CD4-positive, alpha-beta T cell treated with Interleukin-1 beta for 1 hour (primary cell): ENCODE results near the gene ADCY7.

Experiments
- DNase-seq, 2 donors: peaks; one replicate each; pipeline ENCODE4 v3.0.0-alpha.2; 2020 to 2022

Gene ADCY7

DNA sequence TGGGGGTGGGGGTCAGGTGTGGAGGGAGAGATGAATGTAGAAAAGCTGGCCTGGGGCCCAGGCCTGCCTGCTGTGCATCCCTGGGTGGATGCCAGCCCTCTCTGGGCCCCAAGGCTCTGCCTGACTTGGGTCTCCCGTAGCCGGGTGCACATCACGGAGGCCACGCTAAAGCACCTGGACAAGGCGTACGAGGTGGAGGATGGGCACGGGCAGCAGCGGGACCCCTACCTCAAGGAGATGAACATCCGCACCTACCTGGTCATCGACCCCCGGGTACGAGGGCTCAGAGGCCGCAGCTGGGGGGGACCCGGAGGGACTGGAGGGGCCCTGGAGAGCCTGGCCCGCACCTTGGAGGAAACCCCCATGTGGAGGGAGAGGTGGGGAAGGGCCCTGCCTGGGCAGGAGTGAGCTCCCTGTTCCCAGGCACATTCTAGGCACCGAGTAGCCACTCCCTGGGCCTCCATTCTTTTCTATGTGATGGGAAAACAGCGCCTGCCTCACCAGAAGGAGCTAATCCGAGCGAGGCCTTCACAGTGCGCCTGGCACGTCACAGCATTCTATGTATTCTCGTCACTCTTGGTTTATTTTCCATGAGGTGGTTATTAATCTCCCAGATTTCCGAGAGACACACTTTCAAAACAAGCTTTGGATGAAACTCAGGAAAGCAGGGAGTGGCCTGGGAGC lies 34.7 kb downstream of the ADCY7 start:
- no peak for DNase-seq

DNA sequence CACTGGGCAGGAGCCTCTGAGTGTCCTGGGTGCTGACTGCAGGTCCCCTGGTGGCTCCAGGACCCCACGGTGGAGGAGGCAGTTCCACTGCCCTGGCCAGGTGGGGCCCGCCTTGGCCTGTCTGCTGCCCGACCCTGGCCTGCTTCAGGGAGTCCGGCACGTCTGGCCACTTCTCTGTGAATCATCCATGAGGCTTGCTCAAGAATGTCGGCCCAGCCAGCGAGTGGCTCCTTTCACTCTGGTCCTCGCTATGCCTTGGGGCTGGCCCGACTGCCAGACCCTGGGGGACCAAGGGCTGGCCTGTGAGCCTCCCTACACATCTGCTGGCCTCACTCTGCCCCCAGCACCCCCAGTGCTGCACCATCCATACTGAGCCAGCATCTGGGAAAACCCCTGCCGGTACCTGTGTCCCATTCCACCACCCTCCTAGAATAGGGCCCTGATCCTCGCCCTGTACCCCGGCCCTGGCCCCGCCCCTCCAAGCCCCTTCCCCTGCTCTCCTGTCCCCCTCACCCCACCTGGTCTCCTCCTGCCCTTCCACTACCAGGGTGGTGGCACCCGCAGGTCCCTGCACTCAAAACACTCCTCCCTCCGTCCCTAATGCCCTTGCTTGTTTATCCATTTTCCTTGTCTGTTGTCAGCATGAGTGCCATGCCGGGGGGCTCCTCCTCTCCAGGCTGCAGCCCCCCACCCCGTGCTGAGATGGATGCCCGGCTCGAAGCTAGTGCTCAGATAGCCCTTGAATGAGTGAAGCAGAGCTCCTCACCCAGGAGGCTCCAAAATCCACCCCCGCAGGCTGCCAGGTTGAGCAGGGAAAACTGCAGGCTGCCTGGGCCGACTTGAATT lies 35.5 kb downstream of the ADCY7 start:
- no peak for DNase-seq

DNA sequence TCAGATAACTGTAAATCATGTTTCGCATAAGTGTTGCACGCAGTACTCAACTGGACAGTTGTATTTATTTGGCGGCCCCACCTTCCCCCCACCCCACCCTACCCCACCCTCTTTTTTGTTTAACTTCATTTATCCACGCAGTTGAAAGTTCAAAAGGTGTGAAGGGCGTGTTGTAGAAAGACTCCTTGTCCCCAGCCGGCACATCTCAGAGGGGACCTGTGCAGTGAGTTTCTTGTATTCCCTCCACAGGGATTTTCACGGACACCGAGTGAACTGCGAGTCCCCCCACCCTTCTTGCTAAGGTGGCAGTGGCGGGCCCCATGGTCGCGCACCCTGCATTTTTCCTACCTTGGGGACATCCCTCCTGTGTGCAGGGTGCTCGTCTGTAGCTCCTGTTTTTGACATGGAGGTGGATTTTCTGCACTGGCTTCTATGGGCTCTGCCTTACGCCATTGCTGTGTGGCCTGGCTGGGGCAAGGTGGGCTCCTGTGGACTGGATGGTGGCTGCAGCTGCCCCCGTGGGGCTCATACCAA lies 36.2 kb downstream of the ADCY7 start:
- no peak for DNase-seq

DNA sequence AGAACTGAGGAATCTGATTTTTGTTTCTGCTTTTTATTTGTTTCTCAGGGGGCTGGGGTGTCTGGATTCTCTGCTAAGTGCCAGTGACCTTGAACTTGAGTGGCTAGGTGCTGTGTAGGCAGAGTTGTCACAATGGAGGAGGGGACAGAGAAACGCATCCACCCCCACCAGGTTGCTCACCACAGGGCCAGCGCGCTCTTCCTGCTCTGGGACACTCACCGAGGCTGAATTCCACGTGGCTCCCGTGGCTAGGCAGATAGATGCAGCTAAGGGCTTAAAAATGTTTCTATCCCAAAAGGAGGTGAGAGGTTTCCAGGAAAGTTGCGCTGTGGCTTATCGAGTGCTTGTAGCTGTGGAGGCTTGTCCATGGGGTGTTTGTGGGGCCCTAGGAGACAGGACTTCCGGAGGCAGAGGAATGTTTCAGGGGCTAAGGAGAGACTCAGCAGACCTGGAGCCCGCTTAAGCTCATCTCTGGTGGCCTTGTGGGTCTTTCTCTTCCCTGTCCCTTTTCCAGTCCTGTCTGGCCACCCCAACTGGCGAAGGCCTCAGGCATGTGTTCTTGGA lies 36.8 kb downstream of the ADCY7 start:
- no peak for DNase-seq

DNA sequence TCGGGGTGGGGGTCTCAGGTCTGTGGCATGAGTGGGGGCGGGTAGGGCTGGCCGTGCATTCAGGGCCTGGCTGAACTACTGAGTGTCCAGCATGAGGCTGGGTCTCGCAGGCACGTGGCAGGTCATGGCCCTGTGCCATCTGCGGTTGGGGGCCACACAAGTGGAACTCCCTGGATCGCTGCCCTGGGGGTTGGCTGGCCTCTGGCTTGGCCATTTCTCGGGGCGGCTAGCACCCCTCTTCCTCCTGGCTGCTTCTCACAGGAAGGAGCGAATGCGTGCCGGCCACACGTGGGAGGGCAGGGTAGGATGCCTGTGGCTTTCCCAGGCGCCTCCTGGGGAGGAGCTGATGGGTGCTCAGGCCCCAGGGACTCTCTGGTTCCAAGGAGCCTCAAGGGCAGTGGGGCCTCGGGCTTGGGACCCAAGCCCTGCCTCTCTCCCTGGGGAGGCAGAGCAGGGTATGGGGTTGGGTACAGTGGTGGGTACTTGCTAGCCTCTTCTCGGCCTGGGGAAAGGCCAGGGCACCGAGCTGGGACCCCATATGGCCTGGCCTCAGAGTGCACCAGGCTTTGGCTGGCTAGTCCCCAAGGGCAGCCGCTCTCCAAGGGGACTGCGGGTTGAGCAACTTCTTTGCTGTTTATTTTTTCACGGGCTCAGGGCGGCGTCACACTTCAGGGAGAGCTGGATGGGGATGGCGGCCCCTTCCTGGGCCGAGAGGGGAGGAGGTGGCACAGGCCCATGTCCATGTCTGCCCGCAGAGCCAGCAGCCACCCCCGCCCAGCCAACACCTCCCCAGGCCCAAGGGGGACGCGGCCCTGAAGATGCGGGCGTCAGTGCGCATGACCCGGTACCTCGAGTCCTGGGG lies 37.5 kb downstream of the ADCY7 start:
- DNase-seq: no peak

DNA sequence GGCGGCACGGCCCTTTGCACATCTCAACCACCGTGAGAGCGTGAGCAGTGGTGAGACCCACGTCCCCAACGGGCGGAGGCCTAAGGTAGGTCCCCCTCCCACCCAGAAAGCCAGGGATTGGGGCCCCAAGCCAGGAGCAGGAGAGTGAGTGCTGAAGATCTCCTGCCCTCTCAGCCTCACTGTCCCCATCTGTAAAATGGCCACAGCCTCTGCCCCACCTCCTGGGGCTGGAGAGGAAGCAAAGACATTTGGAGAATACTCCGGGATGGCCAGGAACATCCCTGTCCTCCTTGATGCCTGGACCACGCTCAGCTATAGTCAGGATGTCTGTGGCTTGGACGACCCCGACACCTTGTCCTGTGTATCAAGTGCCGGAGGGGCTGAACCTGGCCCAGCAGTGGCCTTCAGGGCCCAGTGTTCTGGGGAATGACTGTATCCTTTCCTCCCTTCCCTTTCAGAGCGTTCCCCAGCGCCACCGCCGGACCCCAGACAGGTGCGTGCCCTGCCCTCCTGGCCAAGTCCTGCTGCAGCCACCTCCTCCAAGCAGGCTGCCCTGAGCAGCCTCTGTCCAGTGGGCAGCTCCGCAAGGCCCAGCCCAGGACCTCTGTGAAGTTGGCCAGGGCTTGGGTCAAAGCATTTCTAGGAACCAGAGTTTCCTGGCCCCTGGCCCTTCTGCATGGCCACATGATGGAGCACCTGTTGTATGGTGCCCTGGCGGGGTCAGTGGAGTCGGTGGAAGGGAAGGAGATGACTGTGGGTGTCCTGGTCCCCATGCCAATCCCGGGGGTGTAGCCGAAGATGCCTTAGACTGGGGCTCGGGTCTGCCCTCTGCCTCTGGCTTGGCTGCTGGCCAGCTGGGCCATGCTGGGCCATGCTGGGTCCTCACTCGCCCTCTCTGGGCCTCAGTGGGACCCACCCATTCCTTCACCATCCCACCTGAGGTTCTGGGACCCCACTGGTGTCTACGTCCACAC lies 38.4 kb downstream of the ADCY7 start:
- no peak for DNase-seq

DNA sequence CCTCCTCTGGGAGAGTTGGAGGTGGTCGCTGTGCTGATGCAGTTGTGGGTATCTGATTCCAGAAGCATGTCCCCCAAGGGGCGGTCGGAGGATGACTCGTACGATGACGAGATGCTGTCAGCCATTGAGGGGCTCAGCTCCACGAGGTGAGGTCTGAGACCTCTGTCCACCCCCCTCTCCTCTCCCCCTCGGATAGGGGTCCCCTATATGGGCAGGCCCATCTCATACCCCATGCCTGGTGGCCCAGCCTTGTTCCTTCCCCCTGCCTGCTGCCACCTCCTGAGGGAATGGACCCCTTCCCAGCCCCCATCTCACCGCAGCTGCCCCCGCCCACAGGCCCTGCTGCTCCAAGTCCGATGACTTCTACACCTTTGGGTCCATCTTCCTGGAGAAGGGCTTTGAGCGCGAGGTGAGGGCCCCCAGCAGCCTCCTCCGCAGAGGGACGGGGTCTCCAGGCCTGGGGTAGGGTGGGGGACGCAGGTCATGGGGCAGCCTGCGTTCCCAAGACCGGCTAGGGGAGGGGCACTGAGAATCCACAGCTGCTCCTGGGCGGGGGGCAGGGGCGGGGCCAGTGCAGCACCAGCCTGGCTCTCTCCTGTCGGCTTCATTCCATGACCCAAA lies 39.2 kb downstream of the ADCY7 start:
- DNase-seq: no peak

DNA sequence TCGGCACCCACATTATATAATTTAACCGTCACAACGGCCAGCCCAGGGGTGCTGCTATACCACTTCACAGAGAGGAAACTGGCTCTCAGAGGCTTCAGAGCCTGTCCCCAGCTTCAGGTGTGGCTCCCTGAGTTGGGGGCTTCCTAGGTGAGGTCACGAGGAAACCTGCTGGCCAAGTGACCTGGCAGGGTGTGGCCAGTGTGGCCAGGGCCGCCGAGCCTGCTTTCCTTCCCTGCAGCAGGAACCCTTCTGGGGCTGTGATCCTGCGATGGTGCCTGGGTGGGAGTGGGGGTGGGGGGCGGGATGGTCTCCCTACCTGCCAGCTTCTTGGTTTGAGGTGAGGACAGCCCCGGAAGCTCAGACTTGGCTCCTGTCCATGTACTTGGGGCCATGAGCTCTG lies 39.9 kb downstream of the ADCY7 start:
- DNase-seq: no peak

DNA sequence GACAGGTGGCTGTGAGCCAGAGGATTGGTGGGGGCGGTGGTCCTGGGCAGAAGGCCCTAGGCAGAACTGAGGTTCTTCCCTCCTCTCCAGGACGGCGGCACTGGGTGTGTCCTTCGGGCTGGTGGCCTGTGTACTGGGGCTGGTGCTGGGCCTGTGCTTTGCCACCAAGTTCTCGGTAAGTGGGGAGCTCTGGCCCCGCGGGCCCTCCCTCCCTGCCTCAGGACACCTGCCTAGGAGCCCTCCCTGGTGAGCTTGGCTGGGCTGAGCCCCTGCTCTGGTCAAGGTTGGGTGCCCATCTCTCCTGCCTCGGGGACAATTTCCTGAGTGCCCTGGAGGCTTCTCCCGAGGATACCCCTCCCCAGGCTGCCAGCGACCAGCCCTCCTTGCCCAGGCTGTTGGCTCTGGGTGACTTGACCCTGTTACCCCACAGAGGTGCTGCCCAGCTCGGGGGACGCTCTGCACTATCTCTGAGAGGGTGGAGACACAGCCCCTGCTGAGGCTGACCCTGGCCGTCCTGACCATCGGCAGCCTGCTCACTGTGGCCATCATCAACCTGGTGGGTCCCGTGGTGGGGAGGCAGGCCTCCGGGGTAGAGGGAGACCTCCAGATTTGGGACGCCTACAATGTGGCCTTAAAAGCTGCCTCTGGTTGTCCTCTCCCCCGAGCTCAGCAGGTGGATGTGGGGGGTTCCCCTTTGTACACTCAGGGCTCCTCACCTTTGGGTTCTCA lies 42.0 kb downstream of the ADCY7 start:
- DNase-seq: no peak

DNA sequence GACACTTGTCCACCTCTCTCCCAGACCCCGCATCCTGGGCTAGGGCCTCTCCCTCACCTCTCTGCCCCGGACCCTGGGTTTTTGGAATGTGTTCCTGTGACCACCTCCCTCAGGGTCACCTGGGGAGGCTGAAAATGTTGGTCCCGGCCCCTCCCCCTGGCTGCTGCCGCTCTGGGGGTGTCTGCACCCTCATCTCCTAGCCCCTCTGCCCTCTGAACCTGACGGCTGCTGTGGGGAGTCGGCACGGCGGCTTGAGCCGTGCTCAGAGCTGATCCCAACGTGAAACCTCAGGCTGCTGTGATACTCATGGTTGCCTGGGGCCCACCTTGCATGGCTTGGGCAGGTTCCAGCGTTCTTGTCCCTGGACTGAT lies 42.8 kb downstream of the ADCY7 start:
- no peak for DNase-seq

DNA sequence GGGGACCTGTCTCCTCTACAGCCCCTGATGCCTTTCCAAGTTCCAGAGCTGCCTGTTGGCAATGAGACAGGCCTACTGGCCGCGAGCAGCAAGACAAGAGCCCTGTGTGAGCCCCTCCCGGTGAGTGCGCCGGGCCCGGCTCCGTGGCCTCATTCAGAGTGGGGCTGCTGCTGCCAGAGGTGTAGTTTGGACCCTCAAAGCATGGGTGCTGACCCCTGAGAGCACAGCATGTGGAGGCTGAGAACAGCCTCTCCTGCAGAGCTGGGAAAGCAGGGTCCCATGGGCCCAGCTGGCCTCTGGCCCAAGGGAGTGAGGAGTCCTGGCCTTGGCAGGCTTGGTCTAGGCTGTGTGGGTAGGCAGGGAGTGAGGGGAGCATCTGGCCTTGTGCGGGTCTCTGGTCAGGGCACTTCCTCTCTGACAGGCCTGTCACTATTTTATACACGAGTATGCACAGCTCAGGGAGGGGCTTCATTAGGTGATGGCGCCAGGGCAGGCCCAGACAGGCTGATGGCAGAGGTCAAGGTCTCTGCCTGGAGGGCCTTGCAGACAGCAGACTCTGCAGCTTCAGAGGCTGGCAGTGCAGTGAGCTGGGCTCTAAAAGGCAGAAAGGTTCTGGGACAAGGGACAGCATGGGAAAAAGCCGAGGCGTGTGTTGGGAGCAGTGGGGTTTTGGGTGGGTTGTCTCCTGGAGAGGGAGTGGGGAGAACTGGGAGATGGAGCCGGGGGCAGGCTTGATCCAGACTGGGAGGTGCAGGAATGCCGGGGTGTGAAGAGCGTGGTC lies 43.4 kb downstream of the ADCY7 start:
- no peak for DNase-seq

DNA sequence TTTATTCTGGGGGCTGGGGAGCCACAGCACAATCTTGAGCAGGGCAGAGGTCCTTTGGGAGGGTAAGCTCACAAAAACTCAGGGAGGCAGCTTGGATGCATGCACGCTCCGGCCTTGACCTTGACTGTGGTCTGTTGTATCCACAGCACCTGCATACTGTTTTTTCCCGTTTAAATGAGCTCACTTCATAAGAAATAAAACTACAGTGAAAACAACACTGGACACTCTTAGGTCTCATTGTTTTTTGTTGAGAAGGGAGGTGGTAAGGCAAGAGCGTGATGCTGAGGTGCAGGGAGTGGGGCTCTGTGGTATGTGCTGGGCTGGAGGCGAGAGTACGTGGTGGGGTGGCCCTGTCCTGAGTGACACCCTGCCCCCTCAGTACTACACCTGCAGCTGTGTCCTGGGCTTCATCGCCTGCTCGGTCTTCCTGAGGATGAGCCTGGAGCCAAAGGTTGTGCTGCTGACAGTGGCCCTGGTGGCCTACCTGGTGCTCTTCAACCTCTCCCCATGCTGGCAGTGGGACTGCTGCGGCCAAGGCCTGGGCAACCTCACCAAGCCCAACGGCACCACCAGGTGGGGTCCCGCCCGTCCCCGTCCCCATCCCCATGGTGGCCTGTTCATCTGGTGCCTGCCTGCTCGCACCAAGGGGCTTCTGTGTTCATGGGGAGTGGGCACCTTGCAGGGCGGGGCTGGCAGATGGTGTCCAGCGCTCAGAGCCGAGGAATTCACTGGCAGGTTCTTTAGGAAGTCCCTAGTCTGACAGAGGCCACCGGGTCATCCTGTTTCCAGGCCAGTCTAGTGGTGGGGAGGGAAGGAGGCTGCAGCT lies 44.2 kb downstream of the ADCY7 start:
- DNase-seq: no peak

DNA sequence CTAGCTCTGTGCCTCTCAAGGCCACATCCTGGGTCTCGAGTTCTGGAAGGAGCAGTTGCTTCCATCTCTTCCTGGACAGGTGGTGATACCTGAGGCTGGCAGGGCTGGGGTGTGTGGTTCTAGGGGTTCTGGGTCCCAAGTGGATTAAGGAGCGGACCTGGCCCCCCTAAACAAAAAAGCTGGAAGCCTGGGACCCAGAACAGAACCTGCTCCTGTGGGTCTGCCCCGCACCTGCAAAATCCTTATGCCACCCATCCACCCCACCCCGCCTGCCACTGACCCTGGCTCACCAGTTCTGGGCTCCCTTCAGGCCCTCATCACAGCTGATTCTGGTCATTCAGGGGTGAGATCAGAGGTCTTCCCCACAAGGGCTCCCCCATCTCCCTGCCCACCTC lies 44.8 kb downstream of the ADCY7 start:
- no peak for DNase-seq

DNA sequence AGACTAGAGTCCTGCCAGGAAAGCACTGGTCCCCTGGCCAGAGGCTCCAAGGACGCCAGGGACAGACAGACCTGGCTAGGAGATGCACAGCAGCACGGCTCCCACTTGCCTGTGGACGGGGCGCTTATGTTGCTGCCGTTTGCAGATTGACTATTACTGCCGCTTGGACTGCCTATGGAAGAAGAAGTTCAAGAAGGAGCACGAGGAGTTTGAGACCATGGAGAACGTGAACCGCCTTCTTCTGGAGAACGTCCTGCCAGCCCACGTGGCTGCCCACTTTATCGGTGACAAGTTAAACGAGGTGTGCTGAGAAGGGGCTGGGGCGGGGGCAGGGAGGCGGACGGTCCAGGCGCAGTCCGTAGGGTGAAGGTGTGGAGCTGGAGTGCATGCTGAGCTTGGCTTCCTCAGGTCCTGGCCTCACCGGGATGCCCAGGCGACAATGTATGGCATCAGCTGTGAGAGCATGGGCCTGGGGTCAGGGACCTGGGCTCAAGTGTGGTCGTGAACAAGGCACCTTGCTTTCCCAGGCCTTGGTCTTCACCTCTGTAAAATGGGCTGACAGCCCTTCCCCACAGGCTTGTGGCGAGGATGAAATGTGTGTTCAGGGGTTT lies 45.6 kb downstream of the ADCY7 start:
- no peak for DNase-seq

DNA sequence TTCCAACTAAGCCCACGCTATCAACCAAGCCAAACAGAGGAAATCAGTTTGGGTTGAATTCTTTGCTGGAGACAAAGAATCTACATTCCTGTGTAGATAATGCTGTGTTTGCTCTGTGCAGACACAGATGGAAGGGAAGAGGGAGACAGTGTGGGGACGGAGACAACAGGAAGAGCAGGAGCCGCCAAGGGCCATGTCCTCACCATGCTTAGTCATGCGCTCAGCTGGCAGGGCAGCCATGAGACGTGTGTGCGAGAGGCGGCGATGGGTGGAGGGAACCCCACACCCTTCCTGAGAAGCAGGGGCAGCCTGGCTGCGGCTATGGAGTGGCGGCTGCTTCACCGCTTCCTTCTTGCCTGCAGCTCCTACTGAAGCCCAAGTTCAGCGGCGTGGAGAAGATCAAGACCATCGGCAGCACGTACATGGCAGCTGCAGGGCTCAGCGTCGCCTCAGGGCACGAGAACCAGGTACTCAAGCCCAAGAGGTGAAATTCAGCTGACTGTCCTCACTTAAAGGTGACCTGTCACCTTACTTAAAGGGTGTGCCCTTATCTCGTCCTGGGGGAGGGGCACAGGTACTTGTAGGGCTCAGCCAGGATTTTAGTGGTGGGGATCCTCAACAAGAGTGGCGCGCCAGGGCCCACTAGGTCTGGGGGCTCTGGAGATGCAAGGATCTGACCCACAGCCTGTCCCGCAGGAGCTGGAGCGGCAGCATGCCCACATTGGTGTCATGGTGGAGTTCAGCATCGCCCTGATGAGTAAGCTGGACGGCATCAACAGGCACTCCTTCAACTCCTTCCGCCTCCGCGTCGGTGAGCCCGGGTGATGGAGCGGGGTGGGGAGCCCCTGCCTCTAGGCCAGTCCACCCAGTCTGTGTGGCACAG lies 47.5 kb downstream of the ADCY7 start:
- peak; percentile 33 to 61 for DNase-seq

DNA sequence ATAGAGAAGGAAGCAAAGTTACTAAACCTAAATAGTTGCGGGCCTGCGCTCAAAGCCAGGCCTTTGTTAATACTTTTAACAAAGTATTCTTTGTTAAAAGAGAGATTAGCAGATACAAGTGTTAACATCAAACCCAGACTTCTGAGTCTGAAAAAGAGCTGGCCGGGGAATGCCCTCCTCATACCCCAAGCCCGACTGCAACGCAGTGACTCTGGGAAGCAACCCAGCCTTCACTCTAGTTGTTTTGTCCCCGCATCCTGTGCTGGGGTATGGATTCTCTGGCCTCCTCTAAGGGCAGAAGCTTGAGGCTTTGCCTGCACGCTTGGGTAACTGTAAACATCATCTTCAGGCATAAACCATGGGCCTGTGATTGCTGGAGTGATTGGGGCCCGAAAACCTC lies 48.3 kb downstream of the ADCY7 start:
- DNase-seq: no peak

DNA sequence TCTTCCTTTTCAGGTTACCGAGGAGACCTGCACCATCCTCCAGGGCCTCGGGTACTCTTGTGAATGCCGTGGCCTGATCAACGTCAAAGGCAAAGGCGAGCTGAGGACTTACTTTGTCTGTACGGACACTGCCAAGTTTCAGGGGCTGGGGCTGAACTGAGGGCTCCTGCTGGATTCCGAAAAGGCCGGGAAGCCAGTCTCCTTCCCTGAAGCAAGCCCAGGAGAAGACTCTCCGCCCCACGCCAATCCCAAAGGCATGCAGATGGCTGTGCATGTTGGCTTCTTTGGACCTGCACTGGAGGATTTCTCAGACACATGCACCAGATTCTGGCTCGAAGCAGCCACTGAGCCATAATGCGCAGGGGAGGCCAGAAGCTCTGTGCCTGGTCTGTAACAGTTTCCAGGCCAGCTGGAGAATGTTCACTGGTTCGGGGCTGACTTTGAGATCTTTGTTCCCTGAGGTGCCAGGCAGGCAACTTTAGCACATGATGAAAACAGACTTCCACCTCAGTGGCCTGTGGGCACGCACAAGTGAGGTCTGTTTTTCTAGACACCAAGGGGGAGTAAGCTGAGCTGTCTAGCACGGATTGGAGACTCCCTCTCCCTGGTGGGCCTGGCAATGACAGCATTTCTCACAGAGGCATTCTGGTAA lies 49.1 kb downstream of the ADCY7 start:
- no peak for DNase-seq
